ENCODE measurements around the gene ZC2HC1B.

The ZC2HC1B gene

GRCh38 chr6:143936347-143936746 lies 72.1 kb downstream of the ZC2HC1B start:
- DNase-seq (ENCODE audit: low read depth): no peak

GRCh38 chr6:143936778-143937667 lies 72.7 kb downstream of the ZC2HC1B start:
- DNase-seq (ENCODE audit: low read depth): no peak

- DNase-seq (ENCODE audit: low read depth): peak; percentile 55
Measured at GRCh38 chr6:143937668-143937970, 73.3 kb downstream of the ZC2HC1B start.

- DNase-seq (ENCODE audit: low read depth): no peak
Measured at GRCh38 chr6:143939364-143939763, 75.1 kb downstream of the ZC2HC1B start.

- DNase-seq (ENCODE audit: low read depth): peak; percentile 55
Measured at GRCh38 chr6:143940011-143940597, 75.8 kb downstream of the ZC2HC1B start.

GRCh38 chr6:143941852-143942627 lies 77.8 kb downstream of the ZC2HC1B start:
- peak; percentile 50 for DNase-seq (ENCODE audit: low read depth)

- no peak for DNase-seq (ENCODE audit: low read depth)
Measured at GRCh38 chr6:143948208-143948607, 83.9 kb downstream of the ZC2HC1B start.

- DNase-seq (ENCODE audit: low read depth): no peak
Measured at GRCh38 chr6:143949535-143949934, 85.3 kb downstream of the ZC2HC1B start.

- no peak for DNase-seq (ENCODE audit: low read depth)
Measured at GRCh38 chr6:143949962-143950361, 85.7 kb downstream of the ZC2HC1B start.

- no peak for DNase-seq (ENCODE audit: low read depth)
Measured at GRCh38 chr6:143950875-143951274, 86.6 kb downstream of the ZC2HC1B start.

GRCh38 chr6:143952060-143952778 lies 87.9 kb downstream of the ZC2HC1B start:
- no peak for DNase-seq (ENCODE audit: low read depth)

GRCh38 chr6:143952947-143953701 lies 88.8 kb downstream of the ZC2HC1B start:
- no peak for DNase-seq (ENCODE audit: low read depth)

GRCh38 chr6:143953922-143954321 lies 89.6 kb downstream of the ZC2HC1B start:
- DNase-seq (ENCODE audit: low read depth): no peak

GRCh38 chr6:143955971-143956370 lies 91.7 kb downstream of the ZC2HC1B start:
- DNase-seq (ENCODE audit: low read depth): no peak

GRCh38 chr6:143957679-143958274 lies 93.5 kb downstream of the ZC2HC1B start:
- DNase-seq (ENCODE audit: low read depth): no peak

- DNase-seq (ENCODE audit: low read depth): no peak
Measured at GRCh38 chr6:143958839-143959399, 94.6 kb downstream of the ZC2HC1B start.

GRCh38 chr6:143959927-143960326 lies 95.7 kb downstream of the ZC2HC1B start:
- no peak for DNase-seq (ENCODE audit: low read depth)

GRCh38 chr6:143961066-143961465 lies 96.8 kb downstream of the ZC2HC1B start:
- DNase-seq (ENCODE audit: low read depth): no peak

- peak; percentile 56 for DNase-seq (ENCODE audit: low read depth)
Measured at GRCh38 chr6:143961886-143962878, 97.9 kb downstream of the ZC2HC1B start.
